Activated CD4-positive, alpha-beta T cell treated with anti-CD3 and anti-CD28 coated beads, Interleukin-2, amount 10 ng/mL, durations not matched to agents 7 days and 5 days (primary cell): ENCODE results near the gene HPCA. TPM values are rescaled to one million over a fixed set of nuclear protein-coding genes. Genes with fewer than 3 reads are reported as not detected.
A peak's percentile ranks its signal among the peaks of the same experiment; 100 is the strongest.

Experiments
- CTCF ChIA-PET: fragments of 350-600 bp; sonication (Branson Sonifier 250); formaldehyde crosslinking; loops from one replicate; lab custom pipeline; 2021; ENCODE audit warnings: antibody characterized with exemption; lab: Charles Lee
- POLR2A ChIA-PET: fragments of 350-600 bp; sonication (Branson Sonifier 250); formaldehyde crosslinking; loops from one replicate; lab custom pipeline; 2021; ENCODE audit warnings: antibody characterized with exemption; lab: Charles Lee
- DNase-seq: peaks from one replicate; pipeline ENCODE4 v3.0.0-alpha.2; 2020
- H3K27ac Mint-ChIP-seq: one replicate; pipeline ENCODE4 v1.8.0; 2021; ENCODE audit warnings: mild to moderate bottlenecking, moderate library complexity, mixed read lengths
- H3K27me3 Mint-ChIP-seq: one replicate; pipeline ENCODE4 v1.8.0; 2021; ENCODE audit warnings: mixed read lengths
- H3K36me3 Mint-ChIP-seq: one replicate; pipeline ENCODE4 v1.8.0; 2021; ENCODE audit warnings: low read depth, mixed read lengths
- H3K4me1 Mint-ChIP-seq: one replicate; pipeline ENCODE4 v1.8.0; 2021; ENCODE audit warnings: mixed read lengths
- H3K4me3 Mint-ChIP-seq: one replicate; pipeline ENCODE4 v1.8.0; 2021; ENCODE audit warnings: mild to moderate bottlenecking, moderate library complexity, mixed read lengths
- H3K9me3 Mint-ChIP-seq: one replicate; pipeline ENCODE4 v1.8.0; 2021; ENCODE audit warnings: mixed read lengths
- total RNA-seq, 2 experiments: library from RNA; stranded (reverse); gene quantifications; one replicate each; pipeline ENCODE4 v1.2.3, GENCODE V29; 2021

HPCA gene
- total RNA-seq, 2 experiments from 2014 or later, result not detected

- no peak for DNase-seq
- Mint-ChIP-seq H3K4me1 (peaks cover 2% of the 10 kb centered on the region), H3K4me3 (no peak overlapping the region), H3K27me3 (peaks cover 13% of the 10 kb centered on the region), H3K27ac (no peak overlapping the region), H3K9me3 (no peaks in the 10 kb centered on the region), H3K36me3 (peaks cover 18% of the 10 kb centered on the region)
- CTCF ChIA-PET, result interaction anchor here (0.5 to 1.2 kb wide), 2 partner anchors 10 to 619 kb away, joined by 3 to 4 read pairs; no protein-coding TSS in a partner anchor
- POLR2A ChIA-PET, result no interaction called here
These were observed 20.5 kb upstream of the HPCA start for GRCh38 chr1:32865639-32866405.

- no peak overlapping the region for H3K27ac Mint-ChIP-seq
- peaks cover 7% of the 10 kb centered on the region for H3K4me1 Mint-ChIP-seq
- CTCF ChIA-PET, result interaction anchor here (0.9 kb wide), 1 partner anchor 25 kb away, joined by 3 read pairs; no protein-coding TSS in a partner anchor
These were observed 19.1 kb upstream of the HPCA start for GRCh38 chr1:32867151-32867550.

GRCh38 chr1:32867671-32868070, 18.6 kb upstream of the HPCA start:
- CTCF ChIA-PET, result no interaction called here
- no peak for DNase-seq
- Mint-ChIP-seq H3K27ac (no peak overlapping the region), H3K4me3 (no peak overlapping the region), H3K36me3 (peaks cover 11% of the 10 kb centered on the region), H3K4me1 (peaks cover 7% of the 10 kb centered on the region), H3K27me3 (peaks cover 29% of the 10 kb centered on the region), H3K9me3 (no peaks in the 10 kb centered on the region)
- POLR2A ChIA-PET, result no interaction called here

More at GRCh38 chr1:32867151-32867550, 19.1 kb upstream of the HPCA start:
- H3K27me3 Mint-ChIP-seq, result peaks cover 25% of the 10 kb centered on the region
- no peak for DNase-seq
- no peak overlapping the region for H3K4me3 Mint-ChIP-seq
- peaks cover 14% of the 10 kb centered on the region for H3K36me3 Mint-ChIP-seq
- H3K9me3 Mint-ChIP-seq, result no peaks in the 10 kb centered on the region
- POLR2A ChIA-PET, result interaction anchor here (0.6 kb wide), 1 partner anchor 20 kb away, joined by 3 read pairs; no protein-coding TSS in a partner anchor

GRCh38 chr1:32868085-32868484, 18.2 kb upstream of the HPCA start:
- Mint-ChIP-seq H3K27me3 (peaks cover 31% of the 10 kb centered on the region), H3K4me1 (peaks cover 7% of the 10 kb centered on the region), H3K36me3 (peaks cover 7% of the 10 kb centered on the region), H3K4me3 (no peak overlapping the region), H3K27ac (no peak overlapping the region), H3K9me3 (no peaks in the 10 kb centered on the region)
- POLR2A ChIA-PET, result no interaction called here
- CTCF ChIA-PET, result no interaction called here
- DNase-seq, result no peak

GRCh38 chr1:32868806-32869455, 17.4 kb upstream of the HPCA start:
- CTCF ChIA-PET, result interaction anchor here (0.6 kb wide), 1 partner anchor 509 kb away, joined by 3 read pairs; no protein-coding TSS in a partner anchor
- DNase-seq, result no peak
- peaks cover 31% of the 10 kb centered on the region for H3K27me3 Mint-ChIP-seq
- H3K27ac Mint-ChIP-seq, result no peak overlapping the region
- H3K36me3 Mint-ChIP-seq, result peaks cover 5% of the 10 kb centered on the region
- peaks cover 7% of the 10 kb centered on the region for H3K4me1 Mint-ChIP-seq
- H3K9me3 Mint-ChIP-seq, result no peaks in the 10 kb centered on the region
- POLR2A ChIA-PET, result no interaction called here
- H3K4me3 Mint-ChIP-seq, result no peak overlapping the region

GRCh38 chr1:32869923-32870614, 16.2 kb upstream of the HPCA start:
- Mint-ChIP-seq H3K4me3 (peak overlapping the region; percentile 49), H3K27me3 (peaks cover 43% of the 10 kb centered on the region), H3K4me1 (peaks cover 7% of the 10 kb centered on the region), H3K36me3 (peaks cover 2% of the 10 kb centered on the region), H3K9me3 (no peaks in the 10 kb centered on the region), H3K27ac (no peak overlapping the region)
- POLR2A ChIA-PET, result no interaction called here
- no peak for DNase-seq
- CTCF ChIA-PET, result no interaction called here

- Mint-ChIP-seq H3K36me3 (peaks cover 2% of the 10 kb centered on the region), H3K4me1 (peaks cover 7% of the 10 kb centered on the region), H3K27me3 (peaks cover 50% of the 10 kb centered on the region), H3K27ac (no peak within 1 kb of the TSS), H3K4me3 (peak within 1 kb of the TSS; percentile 49), H3K9me3 (no peaks in the 10 kb centered on the region)
- ChIA-PET CTCF (interaction anchor here (1.3 to 3.0 kb wide), 5 partner anchors 9 to 216 kb away, joined by 3 to 14 read pairs (median 6); no protein-coding TSS in a partner anchor), POLR2A (no interaction called here)
- DNase-seq, result no peak
These were observed 15.5 kb upstream of the HPCA start, which contains the start of gene FNDC5 for GRCh38 chr1:32870615-32871363. FNDC5 (minus strand) TSS chr1:32870912.

- Mint-ChIP-seq H3K27ac (no peak overlapping the region), H3K27me3 (peaks cover 52% of the 10 kb centered on the region), H3K9me3 (no peaks in the 10 kb centered on the region), H3K4me1 (peaks cover 7% of the 10 kb centered on the region), H3K36me3 (peaks cover 2% of the 10 kb centered on the region), H3K4me3 (no peak overlapping the region)
- DNase-seq, result no peak
- ChIA-PET CTCF (interaction anchor here (1.0 to 3.0 kb wide), 6 partner anchors 10 to 215 kb away, joined by 3 to 14 read pairs (median 5); no protein-coding TSS in a partner anchor), POLR2A (no interaction called here)
These were observed 14.7 kb upstream of the HPCA start for GRCh38 chr1:32871364-32872191.

- CTCF ChIA-PET, result interaction anchor here (1.0 to 3.0 kb wide), 6 partner anchors 11 to 214 kb away, joined by 3 to 14 read pairs (median 5); no protein-coding TSS in a partner anchor
- POLR2A ChIA-PET, result no interaction called here
- peaks cover 52% of the 10 kb centered on the region for H3K27me3 Mint-ChIP-seq
These were observed 14.2 kb upstream of the HPCA start for GRCh38 chr1:32872192-32872460.

GRCh38 chr1:32873484-32873883, 12.8 kb upstream of the HPCA start:
- no peak for DNase-seq
- Mint-ChIP-seq H3K36me3 (peaks cover 2% of the 10 kb centered on the region), H3K4me3 (no peak overlapping the region)

More at GRCh38 chr1:32872192-32872460, 14.2 kb upstream of the HPCA start:
- H3K27ac Mint-ChIP-seq, result no peak overlapping the region
- no peaks in the 10 kb centered on the region for H3K9me3 Mint-ChIP-seq
- no peak for DNase-seq
- no peak overlapping the region for H3K4me3 Mint-ChIP-seq
- H3K36me3 Mint-ChIP-seq, result peaks cover 2% of the 10 kb centered on the region
- peaks cover 7% of the 10 kb centered on the region for H3K4me1 Mint-ChIP-seq

More at GRCh38 chr1:32873484-32873883, 12.8 kb upstream of the HPCA start:
- Mint-ChIP-seq H3K9me3 (no peaks in the 10 kb centered on the region), H3K27ac (no peak overlapping the region), H3K27me3 (peaks cover 58% of the 10 kb centered on the region), H3K4me1 (peaks cover 7% of the 10 kb centered on the region)
- CTCF ChIA-PET, result interaction anchor here (0.6 to 3.0 kb wide), 5 partner anchors 11 to 353 kb away, joined by 3 to 14 read pairs (median 3); no protein-coding TSS in a partner anchor
- POLR2A ChIA-PET, result no interaction called here
